ENCODE results near the gene CACNG6.
A peak's percentile ranks its signal among the peaks of the same experiment; 100 is the strongest.
"Not testable (repeated sequence)": the region's sequence is repeated elsewhere in the genome, so short reads cannot be mapped to it uniquely, and the experiment has no call there.

Gene CACNG6

GRCh38 chr19:54002495-54003315 lies 11.3 kb downstream of the CACNG6 start:
- DNase-seq: no peak

- no peak for DNase-seq
These were observed 18.0 kb downstream of the CACNG6 start for GRCh38 chr19:54009440-54009839.

- DNase-seq: no peak
These were observed 19.0 kb downstream of the CACNG6 start for GRCh38 chr19:54010474-54010873.

GRCh38 chr19:54011507-54012211 lies 20.2 kb downstream of the CACNG6 start:
- no peak for DNase-seq

- no peak for DNase-seq
These were observed 22.4 kb downstream of the CACNG6 start for GRCh38 chr19:54013866-54014265.

- no peak for DNase-seq
These were observed 23.6 kb downstream of the CACNG6 start for GRCh38 chr19:54014920-54015560.

GRCh38 chr19:54017261-54017660 lies 25.8 kb downstream of the CACNG6 start:
- peak in 1 of 2 donors; percentile 62 for DNase-seq

- no peak for DNase-seq
These were observed 29.9 kb downstream of the CACNG6 start for GRCh38 chr19:54021363-54021762.

- no peak for DNase-seq
These were observed 30.5 kb downstream of the CACNG6 start for GRCh38 chr19:54021932-54022331.

GRCh38 chr19:54023191-54023590 lies 31.8 kb downstream of the CACNG6 start:
- DNase-seq: no peak

- DNase-seq: no peak
These were observed 33.2 kb downstream of the CACNG6 start for GRCh38 chr19:54024660-54025059.

- no peak for DNase-seq
These were observed 35.2 kb downstream of the CACNG6 start for GRCh38 chr19:54026656-54027055.

- DNase-seq: no peak
These were observed 37.9 kb downstream of the CACNG6 start for GRCh38 chr19:54029301-54029700.

- DNase-seq: peak; percentile 45 to 57
These were observed 38.6 kb downstream of the CACNG6 start for GRCh38 chr19:54029930-54030490.

GRCh38 chr19:54030895-54031586 lies 39.6 kb downstream of the CACNG6 start:
- no peak for DNase-seq

- no peak for DNase-seq
These were observed 44.1 kb downstream of the CACNG6 start for GRCh38 chr19:54035215-54036178.

- not testable (repeated sequence) for DNase-seq
These were observed 45.1 kb downstream of the CACNG6 start for GRCh38 chr19:54036542-54036941.

GRCh38 chr19:54040003-54040402 lies 48.6 kb downstream of the CACNG6 start:
- no peak for DNase-seq

GRCh38 chr19:54041969-54042606 lies 50.7 kb downstream of the CACNG6 start:
- DNase-seq: no peak

- DNase-seq: no peak
These were observed 51.6 kb downstream of the CACNG6 start for GRCh38 chr19:54042989-54043388.

- no peak for DNase-seq
These were observed 54.3 kb downstream of the CACNG6 start for GRCh38 chr19:54045771-54046170.
